A549 (cell line): Measurements from ENCODE around the gene EPN1.

Experiments
- CEBPB ChIP-seq, 2 experiments: fragments of >200 bp in 1 of 2; sonication (Bioruptor Twin) in 1 of 2; formaldehyde crosslinking in 1 of 2; IDR thresholded peaks; 2 replicates each; pipeline ENCODE4 v1.6.1; 2012 to 2016
- CHD2 ChIP-seq: fragments of 150-350 bp; IDR thresholded peaks from 2 replicates; pipeline ENCODE4 v1.6.1; 2014; ENCODE audit warnings: low read length; ENCODE audit not compliant: partially characterized antibody
- EP300 ChIP-seq, 2 experiments: fragments of >200 bp; sonication (Bioruptor Twin); formaldehyde crosslinking; IDR thresholded peaks; 2 replicates in 1 of 2; 3 replicates in 1 of 2; pipeline ENCODE4 v1.6.1; 2016 to 2017
- FOSB ChIP-seq: fragments of 250-450 bp; sonication (Bioruptor Pico); IDR thresholded peaks from 2 replicates; pipeline ENCODE4 v1.5.0; 2020; ENCODE audit warnings: mild to moderate bottlenecking, moderate library complexity
- FOSL2 ChIP-seq, 2 experiments: fragments of 450-650 bp in 1 of 2; fragments of >200 bp in 1 of 2; sonication (Bioruptor Twin) in 1 of 2; formaldehyde crosslinking; IDR thresholded peaks; 2 replicates each; pipeline versions ENCODE4 v1.5.0 to v1.6.1; 2016 to 2020; ENCODE audit warnings: mild to moderate bottlenecking in 1 of 2, moderate library complexity in 1 of 2
- HOXA7 ChIP-seq: fragments of 250-450 bp; sonication (Bioruptor Pico); IDR thresholded peaks from 2 replicates; pipeline ENCODE4 v1.5.0; 2020; ENCODE audit warnings: mild to moderate bottlenecking, moderate library complexity
- JUN ChIP-seq, 2 experiments: fragments of >200 bp; sonication (Bioruptor Twin); formaldehyde crosslinking; IDR thresholded peaks; 2 replicates in 1 of 2; 3 replicates in 1 of 2; pipeline ENCODE4 v1.6.1; 2016 to 2017
- NFE2L2 ChIP-seq: fragments of 150-350 bp; conservative IDR thresholded peaks from 2 replicates; pipeline ENCODE4 v1.6.1; 2014; ENCODE audit warnings: low read length
- POLR2A ChIP-seq: IDR thresholded peaks from 2 replicates; pipeline ENCODE4 v1.6.1; 2012; ENCODE audit warnings: mild to moderate bottlenecking, low read length
- RARB ChIP-seq: fragments of 250-450 bp; sonication (Bioruptor Pico); IDR thresholded peaks from 2 replicates; pipeline ENCODE4 v1.8.0; 2021; ENCODE audit warnings: mild to moderate bottlenecking, moderate library complexity
- TF ChIP-seq, protein P1 (sequence below): fragments of >200 bp; sonication (Bioruptor Twin); formaldehyde crosslinking; IDR thresholded peaks from 3 replicates; pipeline ENCODE4 v1.5.1; 2016
- TF ChIP-seq, protein P2 (sequence below): fragments of 200-600 bp; sonication (generic); IDR thresholded peaks from 2 replicates; pipeline ENCODE4 v1.6.1; 2016; ENCODE audit warnings: antibody characterized with exemption, mild to moderate bottlenecking, moderate library complexity
- TF ChIP-seq, protein P3 (sequence below): fragments of 250-450 bp; sonication (Bioruptor Pico); IDR thresholded peaks from 2 replicates; pipeline ENCODE4 v1.5.0; 2020; ENCODE audit warnings: low read depth, mild to moderate bottlenecking, moderate library complexity

DNA sequence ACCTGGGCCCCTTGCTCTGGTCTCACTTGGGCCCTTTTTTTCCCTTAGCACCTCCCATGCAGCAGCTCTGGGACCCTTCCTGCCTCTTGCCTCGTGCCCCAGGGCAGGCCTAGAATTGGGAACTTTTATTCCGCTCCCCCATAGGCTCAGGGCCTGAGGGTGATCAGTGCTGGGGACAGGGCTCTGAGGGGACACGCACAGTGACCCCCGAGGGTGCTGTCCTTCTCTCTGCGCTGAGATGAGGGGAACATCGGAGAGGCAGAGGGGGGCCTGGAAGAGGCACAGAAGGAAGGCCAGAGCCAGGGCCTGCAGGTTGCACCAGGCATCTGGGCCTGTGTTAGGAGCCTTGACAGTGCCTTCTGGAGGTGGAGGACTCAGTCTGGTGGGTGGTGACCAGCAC lies 10.8 kb downstream of the EPN1 start:
- TF ChIP-seq POLR2A (no peak), JUN (IDR thresholded peaks at IDR 0.05) (no peak), FOSL2 (IDR thresholded peaks at IDR 0.05) (no peak), FOSL2 (CRISPR knock-in tag; IDR thresholded peaks at IDR 0.05) (no peak), EP300 (IDR thresholded peaks at IDR 0.05) (no peak), RARB (CRISPR knock-in tag) (no peak), FOSB (CRISPR knock-in tag) (no peak), CHD2 (no peak), NFE2L2 (no peak), HOXA7 (CRISPR knock-in tag) (no peak), CEBPB (IDR thresholded peaks at IDR 0.05) (no peak)
- TF ChIP-seq, protein P1, sequence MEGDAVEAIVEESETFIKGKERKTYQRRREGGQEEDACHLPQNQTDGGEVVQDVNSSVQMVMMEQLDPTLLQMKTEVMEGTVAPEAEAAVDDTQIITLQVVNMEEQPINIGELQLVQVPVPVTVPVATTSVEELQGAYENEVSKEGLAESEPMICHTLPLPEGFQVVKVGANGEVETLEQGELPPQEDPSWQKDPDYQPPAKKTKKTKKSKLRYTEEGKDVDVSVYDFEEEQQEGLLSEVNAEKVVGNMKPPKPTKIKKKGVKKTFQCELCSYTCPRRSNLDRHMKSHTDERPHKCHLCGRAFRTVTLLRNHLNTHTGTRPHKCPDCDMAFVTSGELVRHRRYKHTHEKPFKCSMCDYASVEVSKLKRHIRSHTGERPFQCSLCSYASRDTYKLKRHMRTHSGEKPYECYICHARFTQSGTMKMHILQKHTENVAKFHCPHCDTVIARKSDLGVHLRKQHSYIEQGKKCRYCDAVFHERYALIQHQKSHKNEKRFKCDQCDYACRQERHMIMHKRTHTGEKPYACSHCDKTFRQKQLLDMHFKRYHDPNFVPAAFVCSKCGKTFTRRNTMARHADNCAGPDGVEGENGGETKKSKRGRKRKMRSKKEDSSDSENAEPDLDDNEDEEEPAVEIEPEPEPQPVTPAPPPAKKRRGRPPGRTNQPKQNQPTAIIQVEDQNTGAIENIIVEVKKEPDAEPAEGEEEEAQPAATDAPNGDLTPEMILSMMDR, result no peak
- TF ChIP-seq, protein P2, sequence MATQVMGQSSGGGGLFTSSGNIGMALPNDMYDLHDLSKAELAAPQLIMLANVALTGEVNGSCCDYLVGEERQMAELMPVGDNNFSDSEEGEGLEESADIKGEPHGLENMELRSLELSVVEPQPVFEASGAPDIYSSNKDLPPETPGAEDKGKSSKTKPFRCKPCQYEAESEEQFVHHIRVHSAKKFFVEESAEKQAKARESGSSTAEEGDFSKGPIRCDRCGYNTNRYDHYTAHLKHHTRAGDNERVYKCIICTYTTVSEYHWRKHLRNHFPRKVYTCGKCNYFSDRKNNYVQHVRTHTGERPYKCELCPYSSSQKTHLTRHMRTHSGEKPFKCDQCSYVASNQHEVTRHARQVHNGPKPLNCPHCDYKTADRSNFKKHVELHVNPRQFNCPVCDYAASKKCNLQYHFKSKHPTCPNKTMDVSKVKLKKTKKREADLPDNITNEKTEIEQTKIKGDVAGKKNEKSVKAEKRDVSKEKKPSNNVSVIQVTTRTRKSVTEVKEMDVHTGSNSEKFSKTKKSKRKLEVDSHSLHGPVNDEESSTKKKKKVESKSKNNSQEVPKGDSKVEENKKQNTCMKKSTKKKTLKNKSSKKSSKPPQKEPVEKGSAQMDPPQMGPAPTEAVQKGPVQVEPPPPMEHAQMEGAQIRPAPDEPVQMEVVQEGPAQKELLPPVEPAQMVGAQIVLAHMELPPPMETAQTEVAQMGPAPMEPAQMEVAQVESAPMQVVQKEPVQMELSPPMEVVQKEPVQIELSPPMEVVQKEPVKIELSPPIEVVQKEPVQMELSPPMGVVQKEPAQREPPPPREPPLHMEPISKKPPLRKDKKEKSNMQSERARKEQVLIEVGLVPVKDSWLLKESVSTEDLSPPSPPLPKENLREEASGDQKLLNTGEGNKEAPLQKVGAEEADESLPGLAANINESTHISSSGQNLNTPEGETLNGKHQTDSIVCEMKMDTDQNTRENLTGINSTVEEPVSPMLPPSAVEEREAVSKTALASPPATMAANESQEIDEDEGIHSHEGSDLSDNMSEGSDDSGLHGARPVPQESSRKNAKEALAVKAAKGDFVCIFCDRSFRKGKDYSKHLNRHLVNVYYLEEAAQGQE, result no peak
- TF ChIP-seq, protein P3, sequence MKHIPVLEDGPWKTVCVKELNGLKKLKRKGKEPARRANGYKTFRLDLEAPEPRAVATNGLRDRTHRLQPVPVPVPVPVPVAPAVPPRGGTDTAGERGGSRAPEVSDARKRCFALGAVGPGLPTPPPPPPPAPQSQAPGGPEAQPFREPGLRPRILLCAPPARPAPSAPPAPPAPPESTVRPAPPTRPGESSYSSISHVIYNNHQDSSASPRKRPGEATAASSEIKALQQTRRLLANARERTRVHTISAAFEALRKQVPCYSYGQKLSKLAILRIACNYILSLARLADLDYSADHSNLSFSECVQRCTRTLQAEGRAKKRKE, result no peak
